H1 (cell line): Measurements from ENCODE around the gene FXYD3. TPM values are rescaled to one million over a fixed set of nuclear protein-coding genes. Genes with fewer than 3 reads are reported as not detected.

Source experiments
- CTCF ChIA-PET: fragments of 300-600 bp; sonication (Branson Sonifier 250); formaldehyde crosslinking; loops from one replicate; lab custom pipeline; 2021; ENCODE audit not compliant: partially characterized antibody; lab: Charles Lee
- POLR2A ChIA-PET: fragments of 300-600 bp; sonication (Branson Sonifier 250); formaldehyde crosslinking; loops from one replicate; lab custom pipeline; 2021; ENCODE audit warnings: inconsistent platforms; ENCODE audit not compliant: partially characterized antibody; lab: Charles Lee
- DNase-seq, 2 experiments: peaks; one replicate each; pipeline versions ENCODE4 v3.0.0 to v3.0.0-alpha.2; 2010 to 2022; ENCODE audit warnings: low spot score in 2 of 2, low read depth in 1 of 2, mixed read lengths in 1 of 2
- FAIRE-seq: peaks from 2 replicates; lab custom pipeline; 2011; peaks lifted over from hg19 to GRCh38; lab: Jason Lieb, UNC
- H2AFZ ChIP-seq: 2 replicates; pipeline ENCODE4 v1.8.1; 2012; ENCODE audit warnings: low read length, inconsistent platforms
- H2AK5ac ChIP-seq: 2 replicates; pipeline ENCODE4 v1.6.1; 2013; ENCODE audit warnings: low read depth, low read length
- H2BK120ac ChIP-seq: replicated peaks from 2 replicates; pipeline ENCODE3; 2013; ENCODE audit warnings: low read depth, low read length, inconsistent platforms
- H2BK12ac ChIP-seq: 2 replicates; pipeline ENCODE4 v1.6.1; 2013; ENCODE audit warnings: low read depth, low read length
- H2BK15ac ChIP-seq: 2 replicates; pipeline ENCODE4 v1.6.1; 2013; ENCODE audit warnings: low read length
- H2BK20ac ChIP-seq: 2 replicates; pipeline ENCODE4 v1.6.1; 2013; ENCODE audit warnings: low read length
- H2BK5ac ChIP-seq: 2 replicates; pipeline ENCODE4 v1.6.1; 2013; ENCODE audit warnings: low read depth, low read length
- H3K14ac ChIP-seq: 2 replicates; pipeline ENCODE4 v1.6.1; 2013; ENCODE audit warnings: inconsistent platforms; ENCODE audit not compliant: insufficient read length
- H3K18ac ChIP-seq: 2 replicates; pipeline ENCODE4 v1.6.1; 2013; ENCODE audit warnings: low read length; ENCODE audit errors: extremely low read depth
- H3K23ac ChIP-seq: 2 replicates; pipeline ENCODE4 v1.6.1; 2013; ENCODE audit warnings: inconsistent platforms; ENCODE audit not compliant: insufficient read length
- H3K23me2 ChIP-seq: 2 replicates; pipeline ENCODE4 v1.6.1; 2013; ENCODE audit warnings: low read depth, low read length
- H3K27ac ChIP-seq: 2 replicates; pipeline ENCODE4 v1.6.1; 2011; ENCODE audit warnings: low read depth, low read length, inconsistent platforms
- H3K27me3 ChIP-seq, 4 experiments: replicated peaks in 1 of 4; 1 replicate in 1 of 4; 2 replicates in 3 of 4; pipeline versions ENCODE4 v1.6.1 to v1.8.1; 2011 to 2013; ENCODE audit warnings: low read length in 3 of 4, mild to moderate bottlenecking in 3 of 4, inconsistent platforms in 2 of 4, mixed read lengths in 2 of 4, moderate library complexity in 1 of 4; ENCODE audit not compliant: control insufficient read depth in 3 of 4, insufficient read depth in 3 of 4; ENCODE audit errors: extremely low read depth in 1 of 4
- H3K36me3 ChIP-seq, 4 experiments: 2 replicates each; pipeline versions ENCODE4 v1.6.1 to v1.8.1; 2011 to 2013; ENCODE audit warnings: mild to moderate bottlenecking in 4 of 4, low read length in 3 of 4, moderate library complexity in 2 of 4, control low read depth in 1 of 4, inconsistent platforms in 1 of 4; ENCODE audit not compliant: insufficient read depth in 4 of 4, control insufficient read depth in 2 of 4
- H3K4ac ChIP-seq: replicated peaks from 2 replicates; pipeline ENCODE3; 2013; ENCODE audit warnings: low read length, low read depth, mixed read lengths, inconsistent platforms; ENCODE audit not compliant: insufficient read length
- H3K4me1 ChIP-seq, 4 experiments: replicated peaks in 1 of 4; 1 replicate in 1 of 4; 2 replicates in 3 of 4; pipeline versions ENCODE4 v1.6.1 to v1.8.1; 2011 to 2013; ENCODE audit warnings: low read length in 3 of 4, inconsistent platforms in 2 of 4, mixed read lengths in 1 of 4; ENCODE audit not compliant: insufficient read depth in 4 of 4, control insufficient read depth in 3 of 4
- H3K4me2 ChIP-seq, 2 experiments: 2 replicates each; pipeline versions ENCODE4 v1.6.1 to v1.8.1; 2011 to 2013; ENCODE audit warnings: low read depth in 2 of 2, low read length in 2 of 2, control low read depth in 1 of 2, inconsistent platforms in 1 of 2, mild to moderate bottlenecking in 1 of 2; ENCODE audit not compliant: insufficient read depth in 1 of 2
- H3K4me3 ChIP-seq, 4 experiments: fragments of 200-600, 300-600 bp in 1 of 4; sonication (generic), shearing (Covaris generic), sonication (Bioruptor Twin) in 1 of 4; 2 replicates each; pipeline versions ENCODE4 v1.5.1 to v1.8.1; 2011 to 2016; ENCODE audit warnings: low read length in 4 of 4, low read depth in 3 of 4, control low read depth in 2 of 4, inconsistent platforms in 2 of 4, mild to moderate bottlenecking in 2 of 4, mixed read lengths in 1 of 4, moderate library complexity in 1 of 4; ENCODE audit not compliant: insufficient read depth in 2 of 4; ENCODE audit errors: extremely low read depth in 1 of 4
- H3K56ac ChIP-seq: replicated peaks from 2 replicates; pipeline ENCODE3; 2013; ENCODE audit warnings: low read depth, mild to moderate bottlenecking, mixed read lengths, low read length, inconsistent platforms; ENCODE audit not compliant: insufficient read length
- H3K79me1 ChIP-seq: 2 replicates; pipeline ENCODE4 v1.6.1; 2013; ENCODE audit warnings: low read depth, low read length, control low read depth
- H3K79me2 ChIP-seq, 2 experiments: 2 replicates each; pipeline versions ENCODE4 v1.6.1 to v1.8.1; 2012 to 2013; ENCODE audit warnings: low read length in 2 of 2, mild to moderate bottlenecking in 2 of 2, inconsistent platforms in 1 of 2; ENCODE audit not compliant: insufficient read depth in 2 of 2, control insufficient read depth in 1 of 2
- H3K9ac ChIP-seq, 4 experiments: replicated peaks in 1 of 4; 1 replicate in 1 of 4; 2 replicates in 3 of 4; pipeline versions ENCODE4 v1.6.1 to v1.8.1; 2011 to 2013; ENCODE audit warnings: low read depth in 3 of 4, low read length in 3 of 4, control low read depth in 2 of 4, mild to moderate bottlenecking in 2 of 4, moderate library complexity in 2 of 4, inconsistent platforms in 1 of 4; ENCODE audit errors: extremely low read depth in 1 of 4
- H3K9me3 ChIP-seq, 2 experiments: 2 replicates each; pipeline versions ENCODE4 v1.6.1 to v1.8.1; 2012 to 2013; ENCODE audit warnings: mild to moderate bottlenecking in 2 of 2, moderate library complexity in 2 of 2, control low read depth in 1 of 2, inconsistent platforms in 1 of 2, low read depth in 1 of 2, low read length in 1 of 2, mixed read lengths in 1 of 2; ENCODE audit not compliant: insufficient read depth in 2 of 2
- H4K20me1 ChIP-seq, 2 experiments: replicated peaks in 1 of 2; 2 replicates each; pipeline versions ENCODE3 to v1.8.1; 2011 to 2013; ENCODE audit warnings: inconsistent platforms in 2 of 2, low read length in 2 of 2, mild to moderate bottlenecking in 1 of 2; ENCODE audit not compliant: insufficient read depth in 2 of 2, control insufficient read depth in 1 of 2
- H4K5ac ChIP-seq: 2 replicates; pipeline ENCODE4 v1.6.1; 2013; ENCODE audit warnings: low read length, low read depth, mixed read lengths, inconsistent platforms; ENCODE audit not compliant: insufficient read length
- H4K8ac ChIP-seq: 2 replicates; pipeline ENCODE4 v1.8.0; 2013; ENCODE audit warnings: mild to moderate bottlenecking, moderate library complexity, low read length, inconsistent platforms; ENCODE audit not compliant: insufficient read depth; ENCODE audit errors: extremely low read depth
- H4K91ac ChIP-seq: replicated peaks from 2 replicates; pipeline ENCODE3; 2013; ENCODE audit warnings: low read length, mixed read lengths, inconsistent platforms; ENCODE audit not compliant: insufficient read length
- RBBP5 ChIP-seq: IDR thresholded peaks from 2 replicates; pipeline ENCODE4 v1.7.1; 2012; ENCODE audit warnings: low read depth, mild to moderate bottlenecking, inconsistent platforms, low read length, moderate library complexity, borderline replicate concordance
- WGBS, 2 experiments: shearing (Covaris generic) in 1 of 2; methylation state at CpG; one replicate each; pipeline versions ENCODE4 v1.1.6 to v1.1.7; 2013 to 2015; ENCODE audit warnings: low lambda C conversion rate in 2 of 2, mixed read lengths in 2 of 2, inconsistent platforms in 1 of 2, low coverage in 1 of 2, missing lambda C conversion rate in 1 of 2; ENCODE audit not compliant: insufficient replicate concordance in 2 of 2, insufficient coverage in 1 of 2, insufficient read length in 1 of 2; ENCODE audit errors: extremely low coverage in 1 of 2, missing lambda C conversion rate in 1 of 2; 5-methylcytosine and 5-hydroxymethylcytosine counted together
- polyA plus RNA-seq, 7 experiments: library from polyadenylated mRNA; depleted of rRNA in 3 of 7; stranded (reverse) in 5 of 7; unstranded in 2 of 7; fragments of >200 nt in 5 of 7; fragments of 200-250 nt in 2 of 7; gene quantifications; 1 replicate in 5 of 7; 2 replicates in 1 of 7; 4 replicates in 1 of 7; pipeline versions ENCODE4 v1.2.1 to v1.2.3, GENCODE V29; 2011 to 2013; ENCODE audit warnings: missing spikeins in 2 of 7, mixed read lengths in 2 of 7
- total RNA-seq: library from RNA; stranded (reverse); fragmentation: NEBNext Ultra II Directional; extraction: Animal tissue kit (Norgen Biotek cat#: 25700); gene quantifications from 2 replicates; pipeline ENCODE4 v1.2.1, GENCODE V29; 2021

Gene FXYD3
- total and polyA plus RNA-seq, 2 of the 8 experiments (the other 6 are each of a cell fraction or from before 2014, with no cell fraction given): 0.33 TPM; not detected in 1

GRCh38 chr19:35090160-35090505 lies 25.5 kb upstream of the FXYD3 start:
- Histone ChIP-seq H3K27me3 (no peaks in the 10 kb centered on the region), H3K4ac (peak overlapping the region; percentile 57), H3K4me3 (peak overlapping the region in 1 of 4 experiments; percentile 45; a peak in 4 of 8 replicates), H3K27ac (no peak overlapping the region), H3K23me2 (peaks cover 5% of the 10 kb centered on the region; the same call in 1 of the 2 replicates), H4K20me1 (no peaks in the 10 kb centered on the region), H4K8ac (no peak overlapping the region), H2BK120ac (peak overlapping the region; percentile 98), H4K91ac (peak overlapping the region; percentile 91), H2BK20ac (0 out of 2 replicates have a peak overlapping the region, but pooled peaks have one; percentile 95), H3K4me1 (peaks cover 3 to 14% (median 6%) of the 10 kb centered on the region in 4 experiments; a peak in 6 of 7 replicates), H4K5ac (peak overlapping the region; percentile 35), H3K9ac (no peak overlapping the region), H2AK5ac (no peak overlapping the region), H2BK12ac (peak overlapping the region; percentile 45; the same call in 1 of the 2 replicates), H2AFZ (peak overlapping the region; percentile 96; the same call in 1 of the 2 replicates), H3K36me3 (no peaks in the 10 kb centered on the region), H3K9me3 (no peaks in the 10 kb centered on the region), H3K23ac (no peak overlapping the region), H2BK5ac (no peak overlapping the region), H3K18ac (no peak overlapping the region; the same call in 1 of the 2 replicates), H3K14ac (no peak overlapping the region), H3K79me2 (no peaks in the 10 kb centered on the region), H3K79me1 (no peaks in the 10 kb centered on the region), H3K56ac (no peak overlapping the region), H2BK15ac (no peak overlapping the region), H3K4me2 (peak overlapping the region; percentile 64 to 77; a peak in 3 of 4 replicates)
- no peak for FAIRE-seq
- DNase-seq: no peak
- POLR2A ChIA-PET: interaction anchor here (0.9 to 3.8 kb wide), 3 partner anchors 11 to 26 kb away, joined by 3 to 26 read pairs (median 6); no protein-coding TSS in a partner anchor
- TF ChIP-seq RBBP5: no peak
- 81% methylated on average over 9 of the region's 9 CpGs; no CpG with 5 or more reads in 1 of the 2 experiments for WGBS, 2 experiments
- CTCF ChIA-PET: interaction anchor here (0.6 to 5.1 kb wide), 18 partner anchors 10 to 249 kb away, joined by 3 to 56 read pairs (median 6); partner anchors contain the start of genes FXYD5, HPN and LGI4
